Kidney (tissue), 14 donors: ENCODE results near the gene MANSC4. TPM values are rescaled to one million over a fixed set of nuclear protein-coding genes. Genes with fewer than 3 reads are reported as not detected.

Experiments
- DNase-seq, 5 donors: peaks; one replicate each; pipeline ENCODE4 v3.0.0-alpha.2; 2013 to 2020
- FAIRE-seq: peaks from 2 replicates; lab custom pipeline; 2012; peaks lifted over from hg19 to GRCh38; lab: Jason Lieb, UNC
- H3K27ac ChIP-seq, 2 donors: one replicate each; pipeline ENCODE4 v1.7.0; 2013; ENCODE audit warnings: low read depth in 2 of 2, low read length in 2 of 2, inconsistent platforms in 1 of 2
- H3K27me3 ChIP-seq: one replicate; pipeline ENCODE4 v1.7.1; 2013; ENCODE audit warnings: low read length, inconsistent platforms; ENCODE audit not compliant: control insufficient read depth, insufficient read depth
- H3K36me3 ChIP-seq, 3 donors: one replicate each; pipeline versions ENCODE4 v1.7.0 to v1.7.1; 2013; ENCODE audit warnings: low read length in 3 of 3, control low read depth in 1 of 3, inconsistent platforms in 1 of 3; ENCODE audit not compliant: insufficient read depth in 3 of 3, control insufficient read depth in 2 of 3
- H3K4me1 ChIP-seq, 3 donors: one replicate each; pipeline versions ENCODE4 v1.7.0 to v1.7.1; 2013; ENCODE audit warnings: low read length in 3 of 3, inconsistent platforms in 1 of 3, low read depth in 1 of 3; ENCODE audit not compliant: control insufficient read depth in 2 of 3, insufficient read depth in 2 of 3
- H3K4me3 ChIP-seq, 3 donors: one replicate each; pipeline versions ENCODE4 v1.7.0 to v1.8.1; 2013; ENCODE audit warnings: low read length in 3 of 3, control low read depth in 1 of 3, inconsistent platforms in 1 of 3
- H3K9ac ChIP-seq, 3 donors: one replicate each; pipeline versions ENCODE4 v1.7.0 to v1.7.1; 2013; ENCODE audit warnings: low read length in 3 of 3, control low read depth in 1 of 3, inconsistent platforms in 1 of 3
- H3K9me3 ChIP-seq, 3 donors: one replicate each; pipeline versions ENCODE4 v1.7.0 to v1.7.1; 2013; ENCODE audit warnings: low read length in 3 of 3, control low read depth in 1 of 3, inconsistent platforms in 1 of 3; ENCODE audit not compliant: control insufficient read depth in 2 of 3, insufficient read depth in 1 of 3
- CTCF ChIP-seq: IDR thresholded peaks from 3 replicates; pipeline ENCODE4 v1.5.1; 2012; ENCODE audit warnings: mild to moderate bottlenecking, moderate library complexity, borderline replicate concordance; ENCODE audit not compliant: insufficient read depth; ENCODE audit errors: extremely low read depth
- intact Hi-C: fragments of 100-400 bp; cut with DNase I; formaldehyde crosslinking; loops from one replicate; pipeline ENCODE4 v1.11.1; 2022
- polyA plus RNA-seq: library from polyadenylated mRNA; stranded (reverse); fragments of 350-450 nt; fragmentation: Illumina TruSeq; extraction: RNeasy Lipid Tissue Mini Kit (QIAGEN cat#74804); gene quantifications from one replicate; pipeline ENCODE4 v1.2.3, GENCODE V29; 2014; ENCODE audit warnings: low read depth, low replicate concordance; ENCODE audit not compliant: insufficient read depth
- total RNA-seq: library from RNA; stranded (reverse); fragmentation: NEBNext Ultra II Directional; extraction: Animal tissue kit (Norgen Biotek cat#: 25700); gene quantifications from one replicate; pipeline ENCODE4 v1.2.1, GENCODE V29; 2021
- donor health status: control.
- donor health status: control.
- donor health status: control.
- donor health status: control.
- donor health status: control.
- donor health status: DM: yes; HTN: yes; CAD: no.
- donor health status: Normal renal cell carcinoma (clear cell type).

The MANSC4 gene
- total and polyA plus RNA-seq, 2 donors from 2014 or later: not detected

GRCh38 chr12:27796128-27796527 lies 16.1 kb upstream of the MANSC4 start:
- no peak for DNase-seq
- Histone ChIP-seq H3K27me3 (no peaks in the 10 kb centered on the region), H3K4me1 (no peaks in the 10 kb centered on the region), H3K27ac (no peak overlapping the region), H3K9me3 (no peaks in the 10 kb centered on the region), H3K36me3 (peaks cover 3 to 28% (median 14%) of the 10 kb centered on the region in 3 donors), H3K9ac (no peak overlapping the region), H3K4me3 (no peak overlapping the region)
- intact Hi-C loops: no loop called here
- TF ChIP-seq CTCF: no peak
- FAIRE-seq: no peak

GRCh38 chr12:27794818-27795584 lies 15.0 kb upstream of the MANSC4 start:
- H3K36me3 ChIP-seq: peaks cover 3 to 28% (median 14%) of the 10 kb centered on the region in 3 donors

GRCh38 chr12:27790179-27790578 lies 10.1 kb upstream of the MANSC4 start:
- no peak for TF ChIP-seq CTCF
- FAIRE-seq (no peak), DNase-seq (no peak)
- Histone ChIP-seq H3K27ac (no peak overlapping the region), H3K27me3 (no peaks in the 10 kb centered on the region), H3K4me1 (no peaks in the 10 kb centered on the region), H3K4me3 (no peak overlapping the region), H3K9ac (no peak overlapping the region), H3K9me3 (no peaks in the 10 kb centered on the region), H3K36me3 (peaks cover 0 to 23% (median 5%) of the 10 kb centered on the region in 3 donors)
- intact Hi-C loops: no loop called here

More at GRCh38 chr12:27794818-27795584, 15.0 kb upstream of the MANSC4 start:
- TF ChIP-seq CTCF: no peak
- no peaks in the 10 kb centered on the region for H3K4me1 ChIP-seq
- H3K9me3 ChIP-seq: no peaks in the 10 kb centered on the region
- H3K27me3 ChIP-seq: no peaks in the 10 kb centered on the region
- H3K27ac ChIP-seq: no peak overlapping the region
- no peak overlapping the region for H3K4me3 ChIP-seq
- no peak for FAIRE-seq
- intact Hi-C loops: no loop called here
- DNase-seq: no peak
- H3K9ac ChIP-seq: no peak overlapping the region
